Tibial nerve (tissue), 4 donors: ENCODE measurements around the gene BAZ1B. TPM values are rescaled to one million over a fixed set of nuclear protein-coding genes. Genes with fewer than 3 reads are reported as not detected.

ENCODE experiments used
- DNase-seq, 2 donors: peaks; one replicate each; pipeline ENCODE4 v3.0.0-alpha.2; 2019; ENCODE audit warnings: low spot score in 2 of 2
- H3K27ac ChIP-seq, 4 donors: fragments of 200-600 bp; sonication (generic) in 3 of 4; one replicate each; pipeline ENCODE4 v1.5.1; 2017 to 2019; ENCODE audit warnings: mild to moderate bottlenecking in 1 of 4
- H3K27me3 ChIP-seq, 2 donors: fragments of 200-600 bp; sonication (generic) in 1 of 2; one replicate each; pipeline versions ENCODE4 v1.5.1 to v1.6.0; 2017 to 2019
- H3K36me3 ChIP-seq, 3 donors: fragments of 200-600 bp; sonication (generic); one replicate each; pipeline ENCODE4 v1.5.1; 2018 to 2019
- H3K4me1 ChIP-seq, 4 donors: fragments of 200-600 bp; sonication (generic) in 3 of 4; one replicate each; pipeline ENCODE4 v1.5.1; 2017 to 2019
- H3K4me3 ChIP-seq, 4 donors: fragments of 200-600 bp; sonication (generic) in 3 of 4; one replicate each; pipeline ENCODE4 v1.5.1; 2017 to 2019; ENCODE audit warnings: mild to moderate bottlenecking in 1 of 4, moderate library complexity in 1 of 4
- H3K9me3 ChIP-seq, 4 donors: fragments of 200-600 bp; sonication (generic) in 3 of 4; one replicate each; pipeline ENCODE4 v1.5.1; 2017 to 2019
- EP300 ChIP-seq, 2 donors: sonication (generic); formaldehyde crosslinking; IDR thresholded peaks; one replicate each; pipeline ENCODE4 v1.6.1; 2017; ENCODE audit warnings: antibody characterized with exemption in 2 of 2, mild to moderate bottlenecking in 1 of 2
- POLR2A ChIP-seq, 2 donors: fragments of 450-650 bp; IDR thresholded peaks; one replicate each; pipeline ENCODE4 v1.6.1; 2017; ENCODE audit warnings: antibody characterized with exemption in 2 of 2, mild to moderate bottlenecking in 2 of 2, moderate library complexity in 2 of 2
- WGBS, 2 donors: methylation state at CpG; one replicate each; pipeline ENCODE4 v1.1.5; 2018; 5-methylcytosine and 5-hydroxymethylcytosine counted together
- total RNA-seq, 4 donors: library from RNA; depleted of rRNA; stranded (reverse); fragments of >200 nt; gene quantifications; one replicate each; pipeline ENCODE4 v1.1.0, GENCODE V29; 2016
- TF ChIP-seq, protein P1 (sequence below), 5 experiments: fragments of 200-600 bp in 3 of 5; fragments of 450-650 bp in 2 of 5; sonication (generic) in 3 of 5; IDR thresholded peaks; one replicate each; pipeline ENCODE4 v1.5.1; 2016 to 2019; ENCODE audit warnings: antibody characterized with exemption in 5 of 5, mild to moderate bottlenecking in 3 of 5, moderate library complexity in 2 of 5

Gene BAZ1B
- total RNA-seq, 4 donors from 2014 or later: 53.3 to 70.1 (median 63.6) TPM

DNA sequence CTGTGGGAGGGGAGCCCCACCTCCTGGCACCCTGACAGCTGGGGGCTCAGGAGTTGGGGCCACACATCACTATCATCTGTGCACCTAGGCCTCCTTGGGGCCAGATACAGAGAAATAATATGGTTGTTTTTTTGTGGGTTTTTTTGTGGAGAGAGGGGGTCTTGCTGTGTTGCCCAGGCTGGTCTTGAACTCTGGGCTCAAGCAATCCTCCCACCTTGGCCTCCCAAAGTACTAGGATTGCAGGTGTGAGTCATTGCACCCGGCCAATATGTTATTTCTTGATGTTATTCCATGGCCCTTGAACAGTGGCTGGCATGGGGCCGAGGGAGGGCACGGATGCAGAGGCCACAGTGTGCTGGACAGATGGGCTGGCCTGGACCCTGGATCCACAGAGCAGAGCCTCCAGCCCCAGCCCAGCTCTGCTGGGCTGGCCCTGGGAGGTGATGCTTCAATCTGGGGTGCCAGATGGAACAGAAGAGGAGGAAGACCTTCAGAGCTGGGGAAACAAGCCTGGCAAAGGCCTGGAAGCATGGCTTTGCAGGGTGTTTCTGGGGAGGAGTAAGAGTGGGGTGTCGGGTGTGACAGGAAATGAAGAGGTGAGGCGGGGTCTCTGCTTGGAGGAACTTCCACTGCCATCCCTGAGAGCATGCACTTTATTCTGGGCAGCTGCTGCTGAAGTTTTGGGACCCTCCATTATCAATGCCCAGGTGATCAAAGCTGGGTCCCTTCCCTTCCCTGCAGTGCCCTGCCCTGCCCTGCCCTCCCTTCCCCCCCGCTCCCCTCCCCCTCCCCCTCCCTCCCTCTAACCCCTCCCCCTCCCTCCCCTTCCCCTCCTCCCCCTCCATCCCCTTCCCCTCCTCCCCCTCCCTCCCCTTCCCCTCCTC is 92.2 kb downstream of the BAZ1B start:
- no peaks in the 10 kb centered on the region for H3K36me3 ChIP-seq
- peaks cover 0 to 14% (median 3%) of the 10 kb centered on the region in 4 donors for H3K4me1 ChIP-seq
- H3K27me3 ChIP-seq: peaks cover 0 to 54% of the 10 kb centered on the region in 2 donors
- WGBS, 2 donors: 59 to 60% methylated on average over 5 to 6 of the region's 6 CpGs
- no peak overlapping the region for H3K27ac ChIP-seq
- H3K4me3 ChIP-seq: no peak overlapping the region
- H3K9me3 ChIP-seq: peaks cover 0 to 8% (median 0%) of the 10 kb centered on the region in 4 donors
- TF ChIP-seq POLR2A (IDR thresholded peaks at IDR 0.05) (no peak), EP300 (IDR thresholded peaks at IDR 0.05) (no peak)
- TF ChIP-seq, protein P1, sequence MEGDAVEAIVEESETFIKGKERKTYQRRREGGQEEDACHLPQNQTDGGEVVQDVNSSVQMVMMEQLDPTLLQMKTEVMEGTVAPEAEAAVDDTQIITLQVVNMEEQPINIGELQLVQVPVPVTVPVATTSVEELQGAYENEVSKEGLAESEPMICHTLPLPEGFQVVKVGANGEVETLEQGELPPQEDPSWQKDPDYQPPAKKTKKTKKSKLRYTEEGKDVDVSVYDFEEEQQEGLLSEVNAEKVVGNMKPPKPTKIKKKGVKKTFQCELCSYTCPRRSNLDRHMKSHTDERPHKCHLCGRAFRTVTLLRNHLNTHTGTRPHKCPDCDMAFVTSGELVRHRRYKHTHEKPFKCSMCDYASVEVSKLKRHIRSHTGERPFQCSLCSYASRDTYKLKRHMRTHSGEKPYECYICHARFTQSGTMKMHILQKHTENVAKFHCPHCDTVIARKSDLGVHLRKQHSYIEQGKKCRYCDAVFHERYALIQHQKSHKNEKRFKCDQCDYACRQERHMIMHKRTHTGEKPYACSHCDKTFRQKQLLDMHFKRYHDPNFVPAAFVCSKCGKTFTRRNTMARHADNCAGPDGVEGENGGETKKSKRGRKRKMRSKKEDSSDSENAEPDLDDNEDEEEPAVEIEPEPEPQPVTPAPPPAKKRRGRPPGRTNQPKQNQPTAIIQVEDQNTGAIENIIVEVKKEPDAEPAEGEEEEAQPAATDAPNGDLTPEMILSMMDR (IDR thresholded peaks at IDR 0.05): no peak
- no peak for DNase-seq

DNA sequence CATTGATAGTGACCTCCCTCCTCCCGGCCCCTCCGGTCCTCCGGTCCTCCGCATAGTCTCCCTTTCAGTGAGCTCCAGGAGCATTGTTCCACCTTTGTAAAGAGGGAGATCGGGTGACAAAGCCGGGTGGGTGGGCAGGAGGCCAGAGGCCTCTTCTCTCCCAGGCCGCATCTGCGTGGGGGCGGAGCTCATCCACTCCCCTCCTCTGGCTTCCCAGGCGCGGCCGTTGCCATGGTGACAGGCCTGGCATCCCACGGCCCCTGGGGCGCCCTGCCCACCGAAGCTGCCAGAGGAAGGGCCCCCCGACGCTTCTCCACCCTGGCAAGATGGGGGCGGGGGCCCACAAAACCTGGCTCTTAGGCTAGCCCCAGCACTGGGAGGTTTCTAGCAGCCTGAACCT is 92.9 kb downstream of the BAZ1B start:
- Histone ChIP-seq H3K27ac (no peak overlapping the region), H3K9me3 (peaks cover 0 to 3% (median 0%) of the 10 kb centered on the region in 4 donors), H3K27me3 (peaks cover 0 to 51% of the 10 kb centered on the region in 2 donors), H3K4me3 (no peak overlapping the region), H3K36me3 (no peaks in the 10 kb centered on the region), H3K4me1 (peaks cover 0 to 20% (median 5%) of the 10 kb centered on the region in 4 donors)
- TF ChIP-seq, protein P1 (IDR thresholded peaks at IDR 0.05): no peak
- TF ChIP-seq EP300 (IDR thresholded peaks at IDR 0.05): no peak
- TF ChIP-seq POLR2A (IDR thresholded peaks at IDR 0.05): no peak
- no peak for DNase-seq
- WGBS, 2 donors: 20 to 32% methylated on average over 17 to 18 of the region's 18 CpGs

DNA sequence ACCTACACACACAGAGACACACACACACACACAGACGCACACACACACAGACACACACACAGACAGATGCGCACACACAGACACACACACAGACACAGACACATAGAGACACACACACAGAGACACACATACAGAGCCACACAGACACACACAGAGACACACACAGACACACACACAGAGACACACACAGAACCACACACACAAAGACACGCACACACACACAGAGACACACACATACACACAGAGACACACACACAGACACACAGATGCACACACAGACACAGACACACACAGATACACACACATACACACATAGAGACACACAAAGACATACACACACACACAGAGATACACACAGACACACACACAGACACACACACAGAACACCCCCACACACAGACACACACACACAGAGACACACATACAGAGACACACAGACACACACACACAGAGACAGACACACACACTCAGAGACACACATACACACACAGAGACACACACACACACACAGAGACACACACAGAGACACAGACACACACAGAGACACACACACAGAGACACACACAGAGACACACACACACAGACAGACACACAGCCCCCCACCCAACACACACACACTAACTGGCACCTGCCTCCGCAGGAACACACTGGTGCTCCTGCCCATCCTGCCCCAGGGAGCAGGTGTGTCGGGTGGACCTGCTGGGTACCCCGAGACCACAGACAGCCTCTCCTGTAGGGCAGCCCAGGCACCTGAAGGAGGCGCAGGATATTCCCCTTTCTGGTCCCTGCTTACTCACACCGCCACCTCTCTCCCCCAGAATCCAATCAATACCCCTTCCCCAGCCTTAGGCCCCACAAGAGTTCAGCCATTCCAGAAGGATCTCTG is 93.9 kb downstream of the BAZ1B start:
- peaks cover 0 to 44% of the 10 kb centered on the region in 2 donors for H3K27me3 ChIP-seq
- 90 to 91% methylated on average over 8 of the region's 8 CpGs for WGBS, 2 donors
- DNase-seq: no peak
- H3K36me3 ChIP-seq: no peaks in the 10 kb centered on the region
- no peak overlapping the region for H3K4me3 ChIP-seq
- H3K9me3 ChIP-seq: no peaks in the 10 kb centered on the region
- H3K27ac ChIP-seq: no peak overlapping the region
- peaks cover 0 to 24% (median 6%) of the 10 kb centered on the region in 4 donors for H3K4me1 ChIP-seq
- TF ChIP-seq POLR2A (IDR thresholded peaks at IDR 0.05) (no peak), EP300 (IDR thresholded peaks at IDR 0.05) (no peak)
- TF ChIP-seq, protein P1 (IDR thresholded peaks at IDR 0.05): no peak

DNA sequence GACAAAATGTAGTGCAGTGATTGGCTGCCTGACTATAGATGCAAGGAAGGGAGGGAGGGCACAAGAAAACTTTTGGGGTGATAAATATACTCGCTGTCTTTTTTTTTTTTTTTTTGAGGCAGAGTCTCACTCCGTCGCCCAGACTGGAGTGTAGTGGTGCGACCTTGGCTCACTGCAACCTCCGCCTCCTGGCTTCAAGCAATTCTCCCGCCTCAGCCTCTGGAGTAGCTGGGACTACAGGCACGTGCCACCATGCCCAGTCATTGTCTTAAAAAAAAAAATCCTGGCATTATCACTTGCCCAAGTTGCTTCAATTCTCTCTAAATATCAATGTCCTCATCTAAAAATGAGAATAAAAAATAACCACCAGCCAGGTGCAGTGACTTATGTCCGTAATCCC is 96.1 kb downstream of the BAZ1B start:
- Histone ChIP-seq H3K36me3 (no peaks in the 10 kb centered on the region), H3K9me3 (no peaks in the 10 kb centered on the region), H3K27me3 (peaks cover 0 to 23% of the 10 kb centered on the region in 2 donors), H3K4me3 (no peak overlapping the region), H3K27ac (no peak overlapping the region), H3K4me1 (peaks cover 0 to 24% (median 4%) of the 10 kb centered on the region in 4 donors)
- 92 to 94% methylated on average over 8 of the region's 8 CpGs for WGBS, 2 donors
- DNase-seq: no peak
- TF ChIP-seq EP300 (IDR thresholded peaks at IDR 0.05) (no peak), POLR2A (IDR thresholded peaks at IDR 0.05) (no peak)
- TF ChIP-seq, protein P1 (IDR thresholded peaks at IDR 0.05): no peak
